NCI-H2107 treated with DMSO at 0.1 percent for 48 hours (cell line): ENCODE results near the gene CHST11.
"Not testable (repeated sequence)": the region's sequence is repeated elsewhere in the genome, so short reads cannot be mapped to it uniquely, and the experiment has no call there.

Source experiments
- DNase-seq: peaks from one replicate; lab custom pipeline; 2025; ENCODE audit not compliant: unreplicated experiment; lab: John Stamatoyannopoulos, UW

CHST11 gene

GRCh38 chr12:104555648-104556047 lies 98.9 kb downstream of the CHST11 start:
- DNase-seq, result peak; percentile 66

GRCh38 chr12:104557488-104558195 lies 100.9 kb downstream of the CHST11 start:
- no peak for DNase-seq

- no peak for DNase-seq
Measured at GRCh38 chr12:104560881-104561280, 104.1 kb downstream of the CHST11 start.

- no peak for DNase-seq
Measured at GRCh38 chr12:104562763-104563162, 106.0 kb downstream of the CHST11 start.

- not testable (repeated sequence) for DNase-seq
Measured at GRCh38 chr12:104564662-104565061, 107.9 kb downstream of the CHST11 start.

GRCh38 chr12:104565606-104566243 lies 109.0 kb downstream of the CHST11 start:
- DNase-seq, result peak; percentile 84

- DNase-seq, result no peak
Measured at GRCh38 chr12:104566244-104566993, 109.7 kb downstream of the CHST11 start.

GRCh38 chr12:104567832-104568486 lies 111.2 kb downstream of the CHST11 start:
- no peak for DNase-seq

- no peak for DNase-seq
Measured at GRCh38 chr12:104568487-104568868, 111.7 kb downstream of the CHST11 start.

GRCh38 chr12:104568935-104569334 lies 112.2 kb downstream of the CHST11 start:
- no peak for DNase-seq

- DNase-seq, result no peak
Measured at GRCh38 chr12:104569346-104570173, 112.8 kb downstream of the CHST11 start.

- DNase-seq, result no peak
Measured at GRCh38 chr12:104570174-104570907, 113.6 kb downstream of the CHST11 start.

GRCh38 chr12:104571328-104571727 lies 114.6 kb downstream of the CHST11 start:
- no peak for DNase-seq

- DNase-seq, result not testable (repeated sequence)
Measured at GRCh38 chr12:104574353-104574752, 117.6 kb downstream of the CHST11 start.

GRCh38 chr12:104574758-104575157 lies 118.0 kb downstream of the CHST11 start:
- DNase-seq, result not testable (repeated sequence)

- DNase-seq, result peak; percentile 34
Measured at GRCh38 chr12:104575442-104576186, 118.9 kb downstream of the CHST11 start.

- no peak for DNase-seq
Measured at GRCh38 chr12:104576187-104576778, 119.5 kb downstream of the CHST11 start.

- no peak for DNase-seq
Measured at GRCh38 chr12:104576980-104577580, 120.3 kb downstream of the CHST11 start.
